HepG2 (cell line): Measurements from ENCODE around the gene OPRL1. TPM values are rescaled to one million over a fixed set of nuclear protein-coding genes. Genes with fewer than 3 reads are reported as not detected.
A peak's percentile ranks its signal among the peaks of the same experiment; 100 is the strongest.

Experiments
- CEBPB ChIP-seq: IDR thresholded peaks from 2 replicates; pipeline ENCODE4 v1.6.1; 2011; ENCODE audit warnings: low read depth, low read length, improper control_type of control experiment, borderline replicate concordance
- ELF3 ChIP-seq: IDR thresholded peaks from 2 replicates; pipeline ENCODE4 v1.6.1; 2016; ENCODE audit warnings: missing genetic modification reagents, missing compliant biosample characterization
- EZH2 ChIP-seq: conservative IDR thresholded peaks from 2 replicates; pipeline ENCODE4 v1.6.1; 2012; ENCODE audit warnings: mild to moderate bottlenecking, low read depth, low read length, moderate library complexity
- HMG20B ChIP-seq: conservative IDR thresholded peaks from 2 replicates; pipeline ENCODE4 v1.6.1; 2016; ENCODE audit warnings: missing genetic modification reagents, missing compliant biosample characterization
- HNRNPK ChIP-seq: fragments of 200-400 bp; formaldehyde crosslinking; IDR thresholded peaks from 2 replicates; pipeline ENCODE4 v1.6.1; 2018; ENCODE audit warnings: low read length, low read depth, moderate library complexity, mild to moderate bottlenecking; ENCODE audit not compliant: poor library complexity, severe bottlenecking
- MEIS2 ChIP-seq: sonication (generic); formaldehyde crosslinking; IDR thresholded peaks from 2 replicates; pipeline ENCODE4 v1.9.0; 2021; ENCODE audit warnings: mild to moderate bottlenecking, missing genetic modification reagents
- POGZ ChIP-seq: sonication (generic); formaldehyde crosslinking; IDR thresholded peaks from 2 replicates; pipeline ENCODE4 v1.4.0; 2020; ENCODE audit warnings: mild to moderate bottlenecking, missing genetic modification reagents
- SMAD3 ChIP-seq: sonication (generic); formaldehyde crosslinking; IDR thresholded peaks from 2 replicates; pipeline ENCODE4 v1.4.0; 2020; ENCODE audit warnings: missing genetic modification reagents
- SRSF4 ChIP-seq: fragments of 200-400 bp; formaldehyde crosslinking; IDR thresholded peaks from one replicate; pipeline ENCODE4 v1.6.1; 2018; ENCODE audit warnings: mild to moderate bottlenecking, low read depth, low read length, moderate library complexity; ENCODE audit not compliant: poor library complexity, severe bottlenecking
- TARDBP ChIP-seq: sonication (generic); formaldehyde crosslinking; IDR thresholded peaks from 2 replicates; pipeline ENCODE4 v1.8.0; 2022; ENCODE audit warnings: mild to moderate bottlenecking, missing genetic modification reagents
- TBL1XR1 ChIP-seq: fragments of 150-350 bp; IDR thresholded peaks from 2 replicates; pipeline ENCODE4 v1.6.1; 2014; ENCODE audit warnings: borderline replicate concordance, low read length; ENCODE audit not compliant: partially characterized antibody
- ZKSCAN1 ChIP-seq: fragments of 150-350 bp; IDR thresholded peaks from 2 replicates; pipeline ENCODE4 v1.6.1; 2014; ENCODE audit warnings: low read length
- ZNF225 ChIP-seq: sonication (generic); formaldehyde crosslinking; IDR thresholded peaks from 2 replicates; pipeline ENCODE4 v1.4.0; 2020; ENCODE audit warnings: mild to moderate bottlenecking, missing genetic modification reagents
- ZNF30 ChIP-seq: sonication (generic); formaldehyde crosslinking; IDR thresholded peaks from 2 replicates; pipeline ENCODE4 v1.5.0; 2020; ENCODE audit warnings: mild to moderate bottlenecking, missing genetic modification reagents
- ZNF441 ChIP-seq: sonication (generic); formaldehyde crosslinking; IDR thresholded peaks from 2 replicates; pipeline ENCODE4 v1.7.0; 2021; ENCODE audit warnings: missing genetic modification reagents, borderline replicate concordance
- ZNF577 ChIP-seq: sonication (generic); formaldehyde crosslinking; IDR thresholded peaks from 2 replicates; pipeline ENCODE4 v1.4.0; 2020; ENCODE audit warnings: mild to moderate bottlenecking, low read depth, missing genetic modification reagents, borderline replicate concordance
- ZNF780A ChIP-seq: sonication (generic); formaldehyde crosslinking; IDR thresholded peaks from 2 replicates; pipeline ENCODE4 v1.8.0; 2022; ENCODE audit warnings: mild to moderate bottlenecking, missing genetic modification reagents, moderate library complexity
- ZNF879 ChIP-seq: sonication (generic); formaldehyde crosslinking; IDR thresholded peaks from 2 replicates; pipeline ENCODE4 v1.8.1; 2023; ENCODE audit warnings: missing genetic modification reagents
- polyA plus RNA-seq, 8 experiments: library from polyadenylated mRNA; depleted of rRNA in 3 of 8; stranded (reverse) in 7 of 8; unstranded in 1 of 8; fragments of >200 nt; fragmentation: Illumina TruSeq in 4 of 8; extraction: Trizol in 4 of 8; gene quantifications; 2 replicates each; pipeline versions ENCODE4 v1.2.1 to v1.2.3, GENCODE V29; 2011 to 2016; ENCODE audit warnings: low read depth in 4 of 8, missing spikeins in 1 of 8, mixed read lengths in 1 of 8; ENCODE audit not compliant: insufficient read depth in 1 of 8
- total RNA-seq, 5 experiments: library from RNA; depleted of rRNA; stranded (reverse); fragments of >200 nt; fragmentation: Illumina TruSeq; extraction: Trizol; gene quantifications; 2 replicates each; pipeline ENCODE4 v1.2.3, GENCODE V29; 2016; ENCODE audit warnings: low read depth in 1 of 5
- TF ChIP-seq, protein P1 (sequence below): sonication (generic); formaldehyde crosslinking; IDR thresholded peaks from 2 replicates; pipeline ENCODE4 v1.5.1; 2020; ENCODE audit warnings: mild to moderate bottlenecking, missing genetic modification reagents, borderline replicate concordance
- TF ChIP-seq, protein P2 (sequence below): sonication (generic); formaldehyde crosslinking; IDR thresholded peaks from 2 replicates; pipeline ENCODE4 v1.4.0; 2020; ENCODE audit warnings: mild to moderate bottlenecking, low read depth, missing genetic modification reagents
- TF ChIP-seq, protein P3 (sequence below): sonication (generic); formaldehyde crosslinking; IDR thresholded peaks from 2 replicates; pipeline ENCODE4 v1.5.0; 2020; ENCODE audit warnings: mild to moderate bottlenecking, missing genetic modification reagents

The OPRL1 gene
- total and polyA plus RNA-seq, 2 of the 13 experiments (the other 11 are each of a cell fraction or from before 2014, with no cell fraction given) = 0.35 to 0.71 TPM

DNA sequence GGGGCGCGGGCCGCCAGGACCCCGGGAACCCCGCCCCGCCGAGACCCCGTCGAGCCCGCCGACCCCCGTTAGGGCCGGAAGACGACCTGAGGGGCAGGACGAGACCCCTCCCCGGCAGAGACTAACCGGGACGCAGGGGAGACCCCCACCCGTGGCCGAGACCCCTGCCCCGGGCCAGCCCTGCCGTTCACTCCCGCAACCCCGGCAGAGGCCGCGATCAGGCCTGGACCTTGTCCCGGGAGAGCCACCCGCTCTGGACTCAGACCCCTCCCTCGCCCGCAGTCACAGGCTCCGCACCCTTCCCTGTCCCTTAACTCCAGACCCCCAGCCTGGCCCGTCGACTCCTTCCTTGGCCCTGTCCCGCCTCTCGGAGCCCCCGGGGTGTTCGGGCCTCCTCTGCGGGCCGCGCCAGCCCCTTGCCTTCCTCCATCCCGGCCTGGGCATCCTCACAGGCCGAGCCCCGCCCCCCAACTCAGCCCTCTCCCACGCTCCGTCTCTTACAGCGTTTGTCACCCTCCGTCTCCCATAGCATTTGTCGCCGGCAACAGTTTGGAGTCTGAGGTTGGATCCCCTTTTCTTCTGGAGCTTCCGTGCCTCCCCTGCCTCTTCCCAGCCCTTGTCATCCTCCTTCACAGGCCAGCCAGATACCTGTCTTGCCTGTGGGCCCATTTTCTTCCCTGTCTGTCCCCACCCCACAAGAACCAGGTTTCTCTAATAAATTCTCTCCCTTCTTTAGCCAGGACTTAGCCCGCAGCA, 16.3 kb upstream of the OPRL1 start (continued):
- TF ChIP-seq, protein P1, sequence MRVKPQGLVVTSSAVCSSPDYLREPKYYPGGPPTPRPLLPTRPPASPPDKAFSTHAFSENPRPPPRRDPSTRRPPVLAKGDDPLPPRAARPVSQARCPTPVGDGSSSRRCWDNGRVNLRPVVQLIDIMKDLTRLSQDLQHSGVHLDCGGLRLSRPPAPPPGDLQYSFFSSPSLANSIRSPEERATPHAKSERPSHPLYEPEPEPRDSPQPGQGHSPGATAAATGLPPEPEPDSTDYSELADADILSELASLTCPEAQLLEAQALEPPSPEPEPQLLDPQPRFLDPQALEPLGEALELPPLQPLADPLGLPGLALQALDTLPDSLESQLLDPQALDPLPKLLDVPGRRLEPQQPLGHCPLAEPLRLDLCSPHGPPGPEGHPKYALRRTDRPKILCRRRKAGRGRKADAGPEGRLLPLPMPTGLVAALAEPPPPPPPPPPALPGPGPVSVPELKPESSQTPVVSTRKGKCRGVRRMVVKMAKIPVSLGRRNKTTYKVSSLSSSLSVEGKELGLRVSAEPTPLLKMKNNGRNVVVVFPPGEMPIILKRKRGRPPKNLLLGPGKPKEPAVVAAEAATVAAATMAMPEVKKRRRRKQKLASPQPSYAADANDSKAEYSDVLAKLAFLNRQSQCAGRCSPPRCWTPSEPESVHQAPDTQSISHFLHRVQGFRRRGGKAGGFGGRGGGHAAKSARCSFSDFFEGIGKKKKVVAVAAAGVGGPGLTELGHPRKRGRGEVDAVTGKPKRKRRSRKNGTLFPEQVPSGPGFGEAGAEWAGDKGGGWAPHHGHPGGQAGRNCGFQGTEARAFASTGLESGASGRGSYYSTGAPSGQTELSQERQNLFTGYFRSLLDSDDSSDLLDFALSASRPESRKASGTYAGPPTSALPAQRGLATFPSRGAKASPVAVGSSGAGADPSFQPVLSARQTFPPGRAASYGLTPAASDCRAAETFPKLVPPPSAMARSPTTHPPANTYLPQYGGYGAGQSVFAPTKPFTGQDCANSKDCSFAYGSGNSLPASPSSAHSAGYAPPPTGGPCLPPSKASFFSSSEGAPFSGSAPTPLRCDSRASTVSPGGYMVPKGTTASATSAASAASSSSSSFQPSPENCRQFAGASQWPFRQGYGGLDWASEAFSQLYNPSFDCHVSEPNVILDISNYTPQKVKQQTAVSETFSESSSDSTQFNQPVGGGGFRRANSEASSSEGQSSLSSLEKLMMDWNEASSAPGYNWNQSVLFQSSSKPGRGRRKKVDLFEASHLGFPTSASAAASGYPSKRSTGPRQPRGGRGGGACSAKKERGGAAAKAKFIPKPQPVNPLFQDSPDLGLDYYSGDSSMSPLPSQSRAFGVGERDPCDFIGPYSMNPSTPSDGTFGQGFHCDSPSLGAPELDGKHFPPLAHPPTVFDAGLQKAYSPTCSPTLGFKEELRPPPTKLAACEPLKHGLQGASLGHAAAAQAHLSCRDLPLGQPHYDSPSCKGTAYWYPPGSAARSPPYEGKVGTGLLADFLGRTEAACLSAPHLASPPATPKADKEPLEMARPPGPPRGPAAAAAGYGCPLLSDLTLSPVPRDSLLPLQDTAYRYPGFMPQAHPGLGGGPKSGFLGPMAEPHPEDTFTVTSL = no peak
- TF ChIP-seq TARDBP (peak; percentile 62; the same call in 1 of the 2 replicates), ZKSCAN1 (no peak), ZNF780A (no peak), ZNF225 (peak; percentile 76; the same call in 1 of the 2 replicates), TBL1XR1 (no peak), HMG20B (CRISPR knock-in tag) (0 out of 2 replicates have a peak, but pooled peaks have one; percentile 23), HNRNPK (peak; percentile 83), CEBPB (no peak), POGZ (CRISPR knock-in tag) (no peak), ZNF577 (CRISPR knock-in tag) (no peak; the same call in 1 of the 2 replicates), ZNF30 (CRISPR knock-in tag) (0 out of 2 replicates have a peak, but pooled peaks have one; percentile 39), MEIS2 (no peak), SMAD3 (no peak; the same call in 1 of the 2 replicates), ZNF441 (no peak), SRSF4 (no peak), ZNF879 (CRISPR knock-in tag) (no peak), ELF3 (CRISPR knock-in tag) (no peak), EZH2 (no peak)
- TF ChIP-seq, protein P2, sequence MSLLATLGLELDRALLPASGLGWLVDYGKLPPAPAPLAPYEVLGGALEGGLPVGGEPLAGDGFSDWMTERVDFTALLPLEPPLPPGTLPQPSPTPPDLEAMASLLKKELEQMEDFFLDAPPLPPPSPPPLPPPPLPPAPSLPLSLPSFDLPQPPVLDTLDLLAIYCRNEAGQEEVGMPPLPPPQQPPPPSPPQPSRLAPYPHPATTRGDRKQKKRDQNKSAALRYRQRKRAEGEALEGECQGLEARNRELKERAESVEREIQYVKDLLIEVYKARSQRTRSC = no peak
- TF ChIP-seq, protein P3, sequence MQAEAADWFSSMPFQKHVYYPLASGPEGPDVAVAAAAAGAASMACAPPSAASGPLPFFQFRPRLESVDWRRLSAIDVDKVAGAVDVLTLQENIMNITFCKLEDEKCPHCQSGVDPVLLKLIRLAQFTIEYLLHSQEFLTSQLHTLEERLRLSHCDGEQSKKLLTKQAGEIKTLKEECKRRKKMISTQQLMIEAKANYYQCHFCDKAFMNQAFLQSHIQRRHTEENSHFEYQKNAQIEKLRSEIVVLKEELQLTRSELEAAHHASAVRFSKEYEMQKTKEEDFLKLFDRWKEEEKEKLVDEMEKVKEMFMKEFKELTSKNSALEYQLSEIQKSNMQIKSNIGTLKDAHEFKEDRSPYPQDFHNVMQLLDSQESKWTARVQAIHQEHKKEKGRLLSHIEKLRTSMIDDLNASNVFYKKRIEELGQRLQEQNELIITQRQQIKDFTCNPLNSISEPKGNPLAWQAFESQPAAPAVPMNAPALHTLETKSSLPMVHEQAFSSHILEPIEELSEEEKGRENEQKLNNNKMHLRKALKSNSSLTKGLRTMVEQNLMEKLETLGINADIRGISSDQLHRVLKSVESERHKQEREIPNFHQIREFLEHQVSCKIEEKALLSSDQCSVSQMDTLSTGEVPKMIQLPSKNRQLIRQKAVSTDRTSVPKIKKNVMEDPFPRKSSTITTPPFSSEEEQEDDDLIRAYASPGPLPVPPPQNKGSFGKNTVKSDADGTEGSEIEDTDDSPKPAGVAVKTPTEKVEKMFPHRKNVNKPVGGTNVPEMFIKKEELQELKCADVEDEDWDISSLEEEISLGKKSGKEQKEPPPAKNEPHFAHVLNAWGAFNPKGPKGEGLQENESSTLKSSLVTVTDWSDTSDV (CRISPR knock-in tag) = no peak; the same call in 1 of the 2 replicates
